HepG2 (cell line): Measurements from ENCODE around the gene RHOC. TPM values are rescaled to one million over a fixed set of nuclear protein-coding genes. Genes with fewer than 3 reads are reported as not detected.

ENCODE experiments used
- CREB1 ChIP-seq, 2 experiments: fragments of 450-650 bp in 1 of 2; IDR thresholded peaks; 2 replicates each; pipeline ENCODE4 v1.6.1; 2016 to 2017; ENCODE audit warnings: control low read depth in 1 of 2, mild to moderate bottlenecking in 1 of 2, missing compliant biosample characterization in 1 of 2, missing genetic modification characterization in 1 of 2
- ERF ChIP-seq: IDR thresholded peaks from 2 replicates; pipeline ENCODE4 v1.6.1; 2018; ENCODE audit warnings: missing biosample characterization, missing genetic modification reagents
- ESRRA ChIP-seq: sonication (generic); formaldehyde crosslinking; IDR thresholded peaks from 2 replicates; pipeline ENCODE4 v1.5.1; 2020; ENCODE audit warnings: mild to moderate bottlenecking, low read depth, missing genetic modification reagents
- FIP1L1 ChIP-seq: fragments of 200-400 bp; formaldehyde crosslinking; IDR thresholded peaks from 2 replicates; pipeline ENCODE4 v1.6.1; 2018; ENCODE audit warnings: low read depth, mild to moderate bottlenecking, low read length, moderate library complexity, borderline replicate concordance; ENCODE audit not compliant: insufficient read depth
- GATAD2A ChIP-seq: IDR thresholded peaks from 2 replicates; pipeline ENCODE4 v1.6.1; 2016
- ISL2 ChIP-seq: sonication (generic); formaldehyde crosslinking; IDR thresholded peaks from 2 replicates; pipeline ENCODE4 v1.5.0; 2020; ENCODE audit warnings: missing genetic modification reagents
- KDM5A ChIP-seq: fragments of 200-600 bp; sonication (generic); IDR thresholded peaks from 2 replicates; pipeline ENCODE4 v1.7.0; 2018; ENCODE audit warnings: antibody characterized with exemption, mild to moderate bottlenecking, low read length, borderline replicate concordance
- KLF12 ChIP-seq: sonication (generic); formaldehyde crosslinking; IDR thresholded peaks from 2 replicates; pipeline ENCODE4 v1.4.0; 2020; ENCODE audit warnings: missing genetic modification reagents, borderline replicate concordance
- KMT2B ChIP-seq: IDR thresholded peaks from 2 replicates; pipeline ENCODE4 v1.6.1; 2016; ENCODE audit warnings: missing genetic modification reagents, missing compliant biosample characterization
- MYNN ChIP-seq: sonication (generic); formaldehyde crosslinking; IDR thresholded peaks from 2 replicates; pipeline ENCODE4 v1.4.0; 2020; ENCODE audit warnings: mild to moderate bottlenecking, low read depth, missing genetic modification reagents
- PLRG1 ChIP-seq: fragments of 450-650 bp; conservative IDR thresholded peaks from 2 replicates; pipeline ENCODE4 v1.6.1; 2016
- RNF219 ChIP-seq: sonication (generic); formaldehyde crosslinking; IDR thresholded peaks from 2 replicates; pipeline ENCODE4 v1.5.0; 2020; ENCODE audit warnings: mild to moderate bottlenecking, missing genetic modification reagents
- SMARCE1 ChIP-seq: fragments of 450-650 bp; IDR thresholded peaks from 2 replicates; pipeline ENCODE4 v1.6.1; 2017; ENCODE audit warnings: borderline replicate concordance
- ZNF317 ChIP-seq: sonication (generic); formaldehyde crosslinking; IDR thresholded peaks from 2 replicates; pipeline ENCODE4 v1.5.0; 2020; ENCODE audit warnings: mild to moderate bottlenecking, missing genetic modification reagents
- polyA plus RNA-seq, 8 experiments: library from polyadenylated mRNA; depleted of rRNA in 3 of 8; stranded (reverse) in 7 of 8; unstranded in 1 of 8; fragments of >200 nt; fragmentation: Illumina TruSeq in 4 of 8; extraction: Trizol in 4 of 8; gene quantifications; 2 replicates each; pipeline versions ENCODE4 v1.2.1 to v1.2.3, GENCODE V29; 2011 to 2016; ENCODE audit warnings: low read depth in 4 of 8, missing spikeins in 1 of 8, mixed read lengths in 1 of 8; ENCODE audit not compliant: insufficient read depth in 1 of 8
- total RNA-seq, 5 experiments: library from RNA; depleted of rRNA; stranded (reverse); fragments of >200 nt; fragmentation: Illumina TruSeq; extraction: Trizol; gene quantifications; 2 replicates each; pipeline ENCODE4 v1.2.3, GENCODE V29; 2016; ENCODE audit warnings: low read depth in 1 of 5
- TF ChIP-seq, protein P1 (sequence below): sonication (generic); formaldehyde crosslinking; IDR thresholded peaks from 2 replicates; pipeline ENCODE4 v1.8.1; 2023; ENCODE audit warnings: mild to moderate bottlenecking, missing genetic modification reagents
- TF ChIP-seq, protein P2 (sequence below): sonication (generic); formaldehyde crosslinking; IDR thresholded peaks from 2 replicates; pipeline ENCODE4 v1.5.0; 2020; ENCODE audit warnings: missing genetic modification reagents, mild to moderate bottlenecking, borderline replicate concordance
- TF ChIP-seq, protein P3 (sequence below): sonication (generic); formaldehyde crosslinking; IDR thresholded peaks from 2 replicates; pipeline ENCODE4 v1.4.0; 2020; ENCODE audit warnings: mild to moderate bottlenecking, missing genetic modification reagents

The RHOC gene
- total and polyA plus RNA-seq, 2 of the 13 experiments (the other 11 are each of a cell fraction or from before 2014, with no cell fraction given), result 64.3 to 182 TPM

GRCh38 chr1:112674986-112675727 is 31.8 kb downstream of the RHOC start (continued):
- TF ChIP-seq RNF219 (no peak; the same call in 1 of the 2 replicates), ZNF317 (CRISPR knock-in tag) (no peak), ERF (CRISPR knock-in tag) (no peak), KMT2B (CRISPR knock-in tag) (peak; percentile 3; the same call in 1 of the 2 replicates), ESRRA (CRISPR knock-in tag) (no peak), KDM5A (no peak), FIP1L1 (no peak), ISL2 (CRISPR knock-in tag) (no peak), SMARCE1 (no peak), CREB1 (IDR thresholded peaks at IDR 0.05) (no peak), CREB1 (CRISPR knock-in tag; IDR thresholded peaks at IDR 0.05) (no peak), GATAD2A (no peak), KLF12 (CRISPR knock-in tag) (no peak), MYNN (CRISPR knock-in tag) (no peak), PLRG1 (no peak)
- TF ChIP-seq, protein P1, sequence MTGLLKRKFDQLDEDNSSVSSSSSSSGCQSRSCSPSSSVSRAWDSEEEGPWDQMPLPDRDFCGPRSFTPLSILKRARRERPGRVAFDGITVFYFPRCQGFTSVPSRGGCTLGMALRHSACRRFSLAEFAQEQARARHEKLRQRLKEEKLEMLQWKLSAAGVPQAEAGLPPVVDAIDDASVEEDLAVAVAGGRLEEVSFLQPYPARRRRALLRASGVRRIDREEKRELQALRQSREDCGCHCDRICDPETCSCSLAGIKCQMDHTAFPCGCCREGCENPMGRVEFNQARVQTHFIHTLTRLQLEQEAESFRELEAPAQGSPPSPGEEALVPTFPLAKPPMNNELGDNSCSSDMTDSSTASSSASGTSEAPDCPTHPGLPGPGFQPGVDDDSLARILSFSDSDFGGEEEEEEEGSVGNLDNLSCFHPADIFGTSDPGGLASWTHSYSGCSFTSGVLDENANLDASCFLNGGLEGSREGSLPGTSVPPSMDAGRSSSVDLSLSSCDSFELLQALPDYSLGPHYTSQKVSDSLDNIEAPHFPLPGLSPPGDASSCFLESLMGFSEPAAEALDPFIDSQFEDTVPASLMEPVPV, result no peak
- TF ChIP-seq, protein P2, sequence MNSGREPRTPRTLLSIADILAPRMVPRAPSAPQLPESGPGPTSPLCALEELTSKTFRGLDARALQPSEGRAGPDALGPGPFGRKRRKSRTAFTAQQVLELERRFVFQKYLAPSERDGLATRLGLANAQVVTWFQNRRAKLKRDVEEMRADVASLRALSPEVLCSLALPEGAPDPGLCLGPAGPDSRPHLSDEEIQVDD (CRISPR knock-in tag), result no peak
- TF ChIP-seq, protein P3, sequence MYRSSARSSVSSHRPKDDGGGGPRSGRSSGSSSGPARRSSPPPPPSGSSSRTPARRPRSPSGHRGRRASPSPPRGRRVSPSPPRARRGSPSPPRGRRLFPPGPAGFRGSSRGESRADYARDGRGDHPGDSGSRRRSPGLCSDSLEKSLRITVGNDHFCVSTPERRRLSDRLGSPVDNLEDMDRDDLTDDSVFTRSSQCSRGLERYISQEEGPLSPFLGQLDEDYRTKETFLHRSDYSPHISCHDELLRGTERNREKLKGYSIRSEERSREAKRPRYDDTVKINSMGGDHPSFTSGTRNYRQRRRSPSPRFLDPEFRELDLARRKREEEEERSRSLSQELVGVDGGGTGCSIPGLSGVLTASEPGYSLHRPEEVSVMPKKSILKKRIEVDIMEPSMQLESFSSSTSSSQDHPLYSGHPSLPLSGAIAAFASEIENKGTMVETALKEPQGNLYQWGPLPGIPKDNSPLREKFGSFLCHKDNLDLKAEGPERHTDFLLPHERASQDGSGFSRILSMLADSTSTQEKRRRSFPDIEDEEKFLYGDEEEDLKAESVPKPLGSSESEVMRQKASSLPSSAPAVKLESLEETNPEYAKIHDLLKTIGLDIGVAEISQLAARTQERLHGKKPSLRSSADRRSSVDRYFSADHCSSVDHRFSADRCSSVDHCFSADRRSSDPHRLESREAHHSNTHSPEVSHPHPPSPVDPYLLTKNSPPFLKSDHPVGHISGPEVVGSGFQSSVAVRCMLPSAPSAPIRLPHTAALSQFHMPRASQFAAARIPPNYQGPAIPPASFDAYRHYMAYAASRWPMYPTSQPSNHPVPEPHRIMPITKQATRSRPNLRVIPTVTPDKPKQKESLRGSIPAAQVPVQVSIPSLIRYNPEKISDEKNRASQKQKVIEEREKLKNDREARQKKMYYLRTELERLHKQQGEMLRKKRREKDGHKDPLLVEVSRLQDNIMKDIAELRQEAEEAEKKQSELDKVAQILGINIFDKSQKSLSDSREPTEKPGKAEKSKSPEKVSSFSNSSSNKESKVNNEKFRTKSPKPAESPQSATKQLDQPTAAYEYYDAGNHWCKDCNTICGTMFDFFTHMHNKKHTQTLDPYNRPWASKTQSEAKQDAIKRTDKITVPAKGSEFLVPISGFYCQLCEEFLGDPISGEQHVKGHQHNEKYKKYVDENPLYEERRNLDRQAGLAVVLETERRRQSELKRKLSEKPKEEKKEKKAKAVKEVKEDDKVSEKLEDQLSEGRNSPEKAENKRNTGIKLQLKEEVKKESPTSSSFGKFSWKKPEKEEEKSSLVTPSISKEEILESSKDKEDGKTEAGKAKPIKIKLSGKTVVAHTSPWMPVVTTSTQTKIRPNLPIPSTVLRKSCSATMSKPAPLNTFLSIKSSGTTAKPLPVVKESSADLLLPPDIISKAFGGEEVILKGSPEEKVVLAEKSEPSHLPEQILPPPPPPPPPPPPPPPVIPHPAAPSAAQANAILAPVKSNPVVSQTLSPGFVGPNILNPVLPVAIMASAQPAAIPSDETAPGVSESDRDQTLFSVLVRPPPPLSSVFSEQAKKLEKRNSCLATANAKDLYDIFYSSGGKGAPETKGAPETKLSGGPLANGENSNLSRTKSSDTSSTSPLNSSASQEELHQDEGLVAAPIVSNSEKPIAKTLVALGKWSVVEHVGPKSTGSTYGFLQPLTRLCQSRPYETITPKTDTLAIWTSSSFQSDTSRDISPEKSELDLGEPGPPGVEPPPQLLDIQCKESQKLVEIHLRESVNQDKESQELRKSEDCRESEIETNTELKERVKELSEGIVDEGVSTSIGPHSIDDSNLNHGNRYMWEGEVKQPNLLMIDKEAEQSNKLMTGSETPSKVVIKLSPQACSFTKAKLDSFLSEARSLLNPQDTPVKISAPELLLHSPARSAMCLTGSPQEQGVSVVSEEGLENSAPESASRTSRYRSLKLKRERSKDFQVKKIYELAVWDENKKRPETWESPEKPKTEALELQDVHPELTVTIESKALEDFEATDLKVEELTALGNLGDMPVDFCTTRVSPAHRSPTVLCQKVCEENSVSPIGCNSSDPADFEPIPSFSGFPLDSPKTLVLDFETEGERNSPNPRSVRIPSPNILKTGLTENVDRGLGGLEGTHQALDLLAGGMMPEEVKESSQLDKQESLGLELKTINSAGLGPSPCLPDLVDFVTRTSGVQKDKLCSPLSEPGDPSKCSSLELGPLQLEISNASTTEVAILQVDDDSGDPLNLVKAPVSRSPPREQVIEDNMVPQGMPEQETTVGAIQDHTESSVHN, result no peak
